Activated CD4-positive, CD25-positive, alpha-beta regulatory T cell treated with anti-CD3 and anti-CD28 coated beads, Interleukin-2, amount 50 U/mL, for 24 hours (primary cell): ENCODE measurements around the gene ZNF552.

Experiments used
- ATAC-seq, 2 donors: fragments of 150-1000 bp; cut with Tn5 transposase; one replicate each; pipeline ENCODE4 v1.10.0; 2021; ENCODE audit warnings: mild to moderate bottlenecking in 1 of 2, moderate library complexity in 1 of 2

The ZNF552 gene

DNA sequence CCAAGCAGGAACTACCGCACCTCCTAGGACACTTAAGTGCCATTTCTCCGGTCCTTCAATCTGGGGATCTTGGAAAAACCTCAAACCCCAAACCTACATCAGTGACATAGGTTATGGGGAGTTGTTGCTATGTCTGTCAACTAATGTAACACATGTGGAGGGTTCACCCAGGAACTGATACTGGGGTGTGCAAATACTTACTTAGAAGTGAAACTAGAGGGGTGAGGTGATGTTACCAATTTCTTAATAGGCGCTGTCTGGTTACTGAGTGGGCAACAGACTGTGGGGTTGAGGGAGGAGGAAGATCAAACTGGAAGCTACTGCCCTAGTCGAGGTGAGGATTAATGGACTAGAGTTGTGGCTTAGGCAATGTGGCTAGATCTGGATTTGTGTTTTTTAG is 43.3 kb downstream of the ZNF552 start:
- ATAC-seq: no peak

DNA sequence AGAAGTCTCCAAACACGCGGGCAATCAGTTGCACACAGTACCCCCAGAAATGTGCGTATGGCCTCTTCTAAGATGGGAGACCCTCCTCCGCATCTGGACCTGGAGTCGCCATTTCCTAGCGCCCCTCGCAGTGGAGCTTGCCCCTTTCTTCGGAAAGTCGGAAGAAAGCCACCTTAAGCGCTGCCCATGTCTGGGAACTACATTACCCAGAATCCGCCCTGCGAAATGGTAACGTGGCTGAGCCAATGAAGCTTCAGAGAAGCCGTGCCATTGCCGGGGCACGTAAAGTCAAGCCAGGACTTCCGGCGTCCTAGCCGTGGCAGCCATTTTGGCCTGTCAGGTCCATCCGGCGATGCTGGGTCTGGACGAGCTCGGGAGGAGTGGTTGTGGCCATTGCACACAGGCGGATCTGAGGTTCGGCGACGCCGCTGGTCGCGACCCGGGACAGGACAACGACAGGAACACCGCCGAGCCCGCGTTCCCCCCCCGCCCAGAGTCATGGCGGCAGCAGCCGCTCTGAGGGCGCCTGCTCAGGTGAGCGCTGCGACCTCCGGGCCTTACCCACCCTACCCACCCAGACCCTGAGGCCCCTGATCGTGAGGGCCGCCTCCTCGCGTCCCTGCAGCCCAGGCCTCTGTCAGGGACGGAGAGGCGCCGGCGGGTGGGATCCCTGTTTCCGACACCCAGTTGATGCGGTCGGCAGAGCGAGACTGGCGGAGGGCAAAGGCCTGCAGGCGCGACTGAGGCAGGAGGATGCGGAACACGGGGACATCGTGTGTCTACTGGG is 45.2 kb downstream of the ZNF552 start, which contains the start of gene ZNF586:
Gene ZNF586 (plus strand): TSS at position 332 of the 787 bp plus-strand sequence. CDS start 167 bp downstream, at position 499.
- ATAC-seq: peak; percentile 100

DNA sequence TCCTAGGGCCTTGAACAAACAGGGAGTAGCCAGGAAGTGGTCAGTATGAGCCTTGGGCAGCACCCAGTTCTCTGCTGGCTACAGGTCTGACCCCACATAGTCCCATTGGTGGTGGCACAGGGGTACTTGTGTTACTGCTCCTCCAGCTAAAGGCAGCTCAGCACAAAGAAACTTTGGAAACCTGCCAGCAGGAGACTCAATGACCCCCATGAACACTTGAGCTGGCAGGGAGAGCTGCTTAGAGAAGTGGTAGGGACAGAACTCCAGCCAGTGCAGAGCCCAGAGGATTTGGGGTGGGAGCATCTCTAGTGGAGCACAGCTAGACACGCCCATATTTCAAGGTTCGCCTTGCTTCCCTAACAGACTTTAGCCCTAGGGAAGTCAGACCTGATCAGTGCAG is 55.6 kb downstream of the ZNF552 start:
- no peak for ATAC-seq

DNA sequence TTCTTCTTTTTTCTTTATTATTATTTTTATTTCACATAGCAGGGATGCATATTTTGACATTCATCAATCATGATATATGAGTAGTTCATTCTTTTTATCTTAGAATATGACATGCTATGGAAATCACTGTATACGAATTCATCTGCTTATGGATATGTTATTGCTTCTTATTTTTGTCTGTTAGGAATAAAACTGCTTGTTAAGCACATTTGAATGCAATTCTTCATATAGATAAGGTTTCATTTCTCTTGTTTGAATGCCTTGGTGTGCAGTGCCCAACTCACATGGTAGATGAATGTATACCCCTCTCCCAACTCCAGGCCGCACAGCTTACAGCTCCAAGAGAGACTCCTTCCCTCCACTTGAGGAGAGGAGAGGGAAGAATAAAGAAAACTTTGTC is 56.8 kb downstream of the ZNF552 start:
- ATAC-seq: no peak
